ENCODE measurements around the gene VSNL1.

The VSNL1 gene

GRCh38 chr2:17690776-17691175 lies 150.3 kb downstream of the VSNL1 start:
- DNase-seq (ENCODE audit: low read depth in 3 of 3), result no peak
